ENCODE data around the gene FAM219A.

FAM219A gene

GRCh38 chr9:34458013-34458958 is at the start of gene FAM219A, which contains the start of gene DNAI1:
TSS of gene FAM219A (minus strand) at chr9:34458570. CDS start at chr9:34458263, 307 bp downstream.
TSS of gene DNAI1 (plus strand) at chr9:34458805. CDS start at chr9:34459006, 201 bp downstream.
- Mint-ChIP-seq H3K4me1 (peaks cover 49% of the 10 kb centered on the region), H3K4me3 (peak within 1 kb of the TSS; percentile 90), H3K27me3 (peaks cover 30% of the 10 kb centered on the region), H3K36me3 (no peaks in the 10 kb centered on the region), H3K9me3 (no peaks in the 10 kb centered on the region), H3K27ac (peak within 1 kb of the TSS; percentile 83)
- CTCF ChIA-PET, result interaction anchor here (1.0 to 1.6 kb wide), 2 partner anchors 79 to 154 kb away, joined by 4 to 5 read pairs; partner anchors contain the start of gene RPP25L
- DNase-seq, result peak; percentile 99

GRCh38 chr9:34507966-34508365 is 49.6 kb upstream of the FAM219A start:
- no peaks in the 10 kb centered on the region for H3K36me3 Mint-ChIP-seq
- H3K4me1 Mint-ChIP-seq, result no peaks in the 10 kb centered on the region

DNA sequence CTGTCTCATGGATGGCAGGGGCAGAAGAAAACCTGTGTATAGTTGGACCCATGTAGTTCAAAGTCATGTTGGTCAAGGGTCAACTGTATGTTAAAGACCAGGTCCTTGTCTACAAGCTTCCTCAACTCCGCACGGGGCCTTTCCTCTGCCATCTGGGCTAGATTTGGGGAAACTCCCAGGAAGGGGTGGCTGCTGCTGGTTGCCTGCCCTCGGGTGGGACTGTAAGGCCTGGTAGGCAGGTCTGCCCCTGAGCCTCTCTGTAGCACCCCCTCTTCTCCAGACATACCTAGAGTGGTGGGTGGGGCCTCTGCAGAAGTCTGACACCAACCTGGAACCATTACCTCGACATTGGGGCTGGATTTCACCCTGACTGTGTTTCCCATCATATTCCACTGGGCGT is 49.2 kb upstream of the FAM219A start:
- Mint-ChIP-seq H3K36me3 (no peaks in the 10 kb centered on the region), H3K9me3 (no peaks in the 10 kb centered on the region), H3K4me1 (no peaks in the 10 kb centered on the region), H3K27ac (no peak overlapping the region), H3K27me3 (peaks cover 20% of the 10 kb centered on the region), H3K4me3 (no peak overlapping the region)
- CTCF ChIA-PET, result interaction anchor here (0.7 to 1.0 kb wide), 2 partner anchors 44 to 104 kb away, joined by 3 to 6 read pairs; no protein-coding TSS in a partner anchor
- no peak for DNase-seq

More at GRCh38 chr9:34507966-34508365, 49.6 kb upstream of the FAM219A start:
- Mint-ChIP-seq H3K27me3 (peaks cover 19% of the 10 kb centered on the region), H3K9me3 (no peaks in the 10 kb centered on the region), H3K4me3 (no peak overlapping the region), H3K27ac (no peak overlapping the region)
- CTCF ChIA-PET, result no interaction called here
- DNase-seq, result no peak

GRCh38 chr9:34506623-34507022 is 48.3 kb upstream of the FAM219A start:
- H3K9me3 Mint-ChIP-seq, result no peaks in the 10 kb centered on the region
- DNase-seq, result no peak

GRCh38 chr9:34505370-34506120 is 47.2 kb upstream of the FAM219A start:
- H3K4me3 Mint-ChIP-seq, result no peak overlapping the region
- DNase-seq, result no peak
- H3K9me3 Mint-ChIP-seq, result no peaks in the 10 kb centered on the region
- no peaks in the 10 kb centered on the region for H3K4me1 Mint-ChIP-seq
- H3K27ac Mint-ChIP-seq, result no peak overlapping the region
- CTCF ChIA-PET, result interaction anchor here (1.0 kb wide), 1 partner anchor 69 kb away, joined by 3 read pairs; no protein-coding TSS in a partner anchor
- no peaks in the 10 kb centered on the region for H3K36me3 Mint-ChIP-seq
- peaks cover 16% of the 10 kb centered on the region for H3K27me3 Mint-ChIP-seq

More at GRCh38 chr9:34506623-34507022, 48.3 kb upstream of the FAM219A start:
- Mint-ChIP-seq H3K4me3 (no peak overlapping the region), H3K27ac (no peak overlapping the region), H3K27me3 (peaks cover 20% of the 10 kb centered on the region), H3K36me3 (no peaks in the 10 kb centered on the region), H3K4me1 (no peaks in the 10 kb centered on the region)
- CTCF ChIA-PET, result interaction anchor here (1.0 kb wide), 1 partner anchor 103 kb away, joined by 6 read pairs; no protein-coding TSS in a partner anchor

GRCh38 chr9:34503406-34503805 is 45.0 kb upstream of the FAM219A start:
- Mint-ChIP-seq H3K36me3 (no peaks in the 10 kb centered on the region), H3K4me1 (no peaks in the 10 kb centered on the region), H3K4me3 (no peak overlapping the region), H3K27ac (no peak overlapping the region), H3K27me3 (peaks cover 23% of the 10 kb centered on the region), H3K9me3 (no peaks in the 10 kb centered on the region)
- CTCF ChIA-PET, result interaction anchor here (1.1 to 2.8 kb wide), 6 partner anchors 13 to 117 kb away, joined by 3 to 6 read pairs (median 4); partner anchors contain the start of gene DCTN3
- no peak for DNase-seq

GRCh38 chr9:34502891-34503290 is 44.5 kb upstream of the FAM219A start:
- no peak overlapping the region for H3K27ac Mint-ChIP-seq
- DNase-seq, result no peak

GRCh38 chr9:34502471-34502870 is 44.1 kb upstream of the FAM219A start:
- no peaks in the 10 kb centered on the region for H3K4me1 Mint-ChIP-seq
- no peak overlapping the region for H3K4me3 Mint-ChIP-seq
- H3K36me3 Mint-ChIP-seq, result no peaks in the 10 kb centered on the region
- no peak overlapping the region for H3K27ac Mint-ChIP-seq
- no peaks in the 10 kb centered on the region for H3K9me3 Mint-ChIP-seq
- CTCF ChIA-PET, result interaction anchor here (0.6 to 3.4 kb wide), 9 partner anchors 8 to 132 kb away, joined by 3 to 55 read pairs (median 6); no protein-coding TSS in a partner anchor
- H3K27me3 Mint-ChIP-seq, result peaks cover 23% of the 10 kb centered on the region
- DNase-seq, result no peak

More at GRCh38 chr9:34502891-34503290, 44.5 kb upstream of the FAM219A start:
- CTCF ChIA-PET, result interaction anchor here (1.1 to 3.4 kb wide), 8 partner anchors 10 to 118 kb away, joined by 3 to 41 read pairs (median 4); partner anchors contain the start of gene DCTN3
- Mint-ChIP-seq H3K9me3 (no peaks in the 10 kb centered on the region), H3K4me3 (no peak overlapping the region), H3K27me3 (peaks cover 23% of the 10 kb centered on the region), H3K4me1 (no peaks in the 10 kb centered on the region), H3K36me3 (no peaks in the 10 kb centered on the region)

- no peak overlapping the region for H3K4me3 Mint-ChIP-seq
- H3K27me3 Mint-ChIP-seq, result peaks cover 23% of the 10 kb centered on the region
- H3K27ac Mint-ChIP-seq, result no peak overlapping the region
- CTCF ChIA-PET, result interaction anchor here (0.6 to 3.4 kb wide), 16 partner anchors 9 to 132 kb away, joined by 3 to 55 read pairs (median 4); partner anchors contain the start of gene DCTN3
- H3K4me1 Mint-ChIP-seq, result no peaks in the 10 kb centered on the region
- DNase-seq, result no peak
- H3K36me3 Mint-ChIP-seq, result no peaks in the 10 kb centered on the region
- no peaks in the 10 kb centered on the region for H3K9me3 Mint-ChIP-seq
Measured at GRCh38 chr9:34501889-34502425, 43.6 kb upstream of the FAM219A start.

GRCh38 chr9:34501372-34501771 is 43.0 kb upstream of the FAM219A start:
- Mint-ChIP-seq H3K36me3 (no peaks in the 10 kb centered on the region), H3K4me3 (no peak overlapping the region), H3K27ac (no peak overlapping the region), H3K27me3 (peaks cover 23% of the 10 kb centered on the region), H3K9me3 (no peaks in the 10 kb centered on the region), H3K4me1 (no peaks in the 10 kb centered on the region)
- no peak for DNase-seq
- CTCF ChIA-PET, result interaction anchor here (0.9 to 3.4 kb wide), 19 partner anchors 9 to 133 kb away, joined by 3 to 55 read pairs (median 4); partner anchors contain the start of gene DCTN3

DNA sequence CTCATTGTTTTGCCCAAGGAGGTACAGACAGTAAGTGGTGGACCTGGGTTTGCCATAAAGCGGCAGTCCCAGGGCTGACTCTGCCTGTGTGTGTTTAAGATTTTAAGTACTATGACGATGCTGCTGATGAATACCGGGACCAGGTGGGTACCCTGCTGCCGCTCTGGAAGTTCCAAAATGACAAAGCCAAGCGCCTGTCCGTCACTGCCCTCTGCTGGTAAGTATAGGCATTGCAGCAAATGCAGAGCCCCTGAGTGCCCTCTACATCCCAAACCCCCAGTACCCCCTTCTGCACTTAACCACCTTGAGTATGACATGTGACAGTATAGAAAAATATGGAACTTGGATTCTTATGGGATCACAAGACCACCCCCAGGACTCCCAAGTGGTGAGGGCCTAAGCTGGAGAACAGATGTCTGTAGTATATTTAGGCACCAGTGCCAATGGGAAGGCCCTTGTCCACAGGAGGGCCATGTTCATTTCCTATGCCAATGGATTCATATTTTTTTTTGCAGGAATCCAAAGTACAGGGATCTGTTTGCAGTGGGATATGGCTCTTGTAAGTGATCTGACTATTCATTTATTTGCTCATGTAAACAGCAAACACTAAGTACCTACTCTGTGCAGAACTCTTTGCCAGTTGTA is 42.4 kb upstream of the FAM219A start:
- no peak overlapping the region for H3K27ac Mint-ChIP-seq
- peaks cover 21% of the 10 kb centered on the region for H3K27me3 Mint-ChIP-seq
- peak; percentile 80 for DNase-seq
- no peaks in the 10 kb centered on the region for H3K4me1 Mint-ChIP-seq
- H3K36me3 Mint-ChIP-seq, result no peaks in the 10 kb centered on the region
- CTCF ChIA-PET, result interaction anchor here (0.8 to 3.4 kb wide), 20 partner anchors 10 to 169 kb away, joined by 3 to 55 read pairs (median 4); partner anchors contain the start of gene DCTN3
- no peaks in the 10 kb centered on the region for H3K9me3 Mint-ChIP-seq
- no peak overlapping the region for H3K4me3 Mint-ChIP-seq

DNA sequence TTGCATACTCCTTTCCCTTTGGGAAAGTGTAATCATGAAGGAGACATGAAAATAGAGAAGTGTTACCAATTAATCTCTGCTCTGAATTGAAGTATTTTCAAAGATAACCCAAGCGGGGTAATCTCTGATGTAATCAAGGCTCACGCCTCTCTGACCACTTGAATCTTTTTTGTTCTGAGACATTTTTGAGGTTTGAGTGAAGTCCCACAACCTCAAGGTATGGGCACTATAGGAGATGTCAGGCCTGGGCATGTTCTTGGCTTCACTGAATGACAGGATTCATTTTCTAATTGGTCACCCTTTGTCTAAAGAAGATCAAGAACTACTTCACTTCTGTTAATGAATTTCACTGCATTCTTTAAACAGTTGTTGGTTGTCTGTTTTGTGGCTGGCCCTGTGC is 40.7 kb upstream of the FAM219A start:
- H3K27me3 Mint-ChIP-seq, result peaks cover 22% of the 10 kb centered on the region
- H3K9me3 Mint-ChIP-seq, result no peaks in the 10 kb centered on the region
- H3K27ac Mint-ChIP-seq, result no peak overlapping the region
- CTCF ChIA-PET, result no interaction called here
- no peak for DNase-seq
- no peaks in the 10 kb centered on the region for H3K4me1 Mint-ChIP-seq
- no peak overlapping the region for H3K4me3 Mint-ChIP-seq
- no peaks in the 10 kb centered on the region for H3K36me3 Mint-ChIP-seq

DNA sequence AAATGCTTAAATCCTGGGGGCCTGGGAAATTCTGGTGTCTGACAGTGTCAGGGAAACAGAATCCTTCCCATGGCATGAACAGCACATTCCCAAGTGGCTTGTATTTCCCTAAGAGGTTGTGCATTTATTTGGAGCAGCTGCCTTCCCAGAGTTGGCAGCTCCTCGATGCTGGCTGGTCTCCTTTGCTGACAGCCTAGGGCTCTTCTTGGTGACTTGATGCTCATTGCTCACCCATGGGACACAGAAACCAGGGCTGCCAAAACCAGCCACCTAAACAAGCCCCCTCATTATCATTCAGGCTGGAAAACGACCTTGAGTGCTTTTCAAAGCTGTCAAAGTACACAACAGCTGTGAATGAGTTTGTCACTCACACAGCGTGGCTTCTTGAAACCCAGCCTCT is 40.2 kb upstream of the FAM219A start:
- Mint-ChIP-seq H3K27me3 (peaks cover 22% of the 10 kb centered on the region), H3K4me1 (no peaks in the 10 kb centered on the region), H3K27ac (no peak overlapping the region), H3K4me3 (no peak overlapping the region), H3K9me3 (no peaks in the 10 kb centered on the region), H3K36me3 (no peaks in the 10 kb centered on the region)
- DNase-seq, result no peak
- CTCF ChIA-PET, result interaction anchor here (1.4 kb wide), 1 partner anchor 60 kb away, joined by 3 read pairs; no protein-coding TSS in a partner anchor
